22Rv1 (cell line): ENCODE measurements around the gene PLA2G5.
"Not testable (repeated sequence)": the region's sequence is repeated elsewhere in the genome, so short reads cannot be mapped to it uniquely, and the experiment has no call there.

Experiments used
- ZFX ChIP-seq: fragments of 450-650 bp; IDR thresholded peaks from 2 replicates; pipeline ENCODE4 v1.6.1; 2017; ENCODE audit warnings: antibody characterized with exemption, borderline replicate concordance
- TF ChIP-seq, protein P1 (sequence below): fragments of 450-650 bp; IDR thresholded peaks from 2 replicates; pipeline ENCODE4 v1.5.1; 2017; ENCODE audit warnings: mild to moderate bottlenecking

DNA sequence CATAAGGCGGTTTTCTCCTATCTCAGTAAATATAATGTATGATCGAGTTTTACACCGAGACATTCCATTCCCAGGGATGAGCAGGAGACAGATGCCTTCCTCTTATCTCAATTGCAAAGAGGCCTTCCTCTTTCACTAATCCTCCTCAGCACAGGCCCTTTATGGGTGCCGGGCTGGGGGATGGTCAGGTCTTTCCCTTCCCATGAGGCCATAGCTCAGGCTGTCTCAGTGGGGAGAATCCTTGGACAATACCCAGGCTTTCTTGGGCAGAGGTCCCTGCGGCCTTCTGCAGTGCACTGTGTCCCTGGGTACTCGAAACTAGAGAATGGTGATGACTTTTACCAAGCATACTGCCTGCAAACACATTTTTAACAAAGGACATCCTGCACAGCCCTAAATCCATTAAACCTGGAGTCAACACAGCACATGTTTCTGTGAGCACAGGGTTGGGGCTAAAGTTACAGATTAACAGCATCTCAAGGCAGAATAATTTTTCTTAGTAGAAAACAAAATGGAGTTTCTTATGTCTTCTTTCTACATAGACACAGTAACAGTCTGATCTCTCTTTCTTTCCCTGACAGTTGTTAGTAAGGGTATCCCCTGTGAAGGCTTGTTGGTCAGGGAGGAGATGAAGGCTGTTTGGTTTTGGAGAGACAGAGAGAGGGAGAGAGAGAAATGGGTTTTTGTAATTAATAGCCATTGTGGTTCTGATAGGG lies 39.4 kb upstream of the PLA2G5 start:
- TF ChIP-seq, protein P1, sequence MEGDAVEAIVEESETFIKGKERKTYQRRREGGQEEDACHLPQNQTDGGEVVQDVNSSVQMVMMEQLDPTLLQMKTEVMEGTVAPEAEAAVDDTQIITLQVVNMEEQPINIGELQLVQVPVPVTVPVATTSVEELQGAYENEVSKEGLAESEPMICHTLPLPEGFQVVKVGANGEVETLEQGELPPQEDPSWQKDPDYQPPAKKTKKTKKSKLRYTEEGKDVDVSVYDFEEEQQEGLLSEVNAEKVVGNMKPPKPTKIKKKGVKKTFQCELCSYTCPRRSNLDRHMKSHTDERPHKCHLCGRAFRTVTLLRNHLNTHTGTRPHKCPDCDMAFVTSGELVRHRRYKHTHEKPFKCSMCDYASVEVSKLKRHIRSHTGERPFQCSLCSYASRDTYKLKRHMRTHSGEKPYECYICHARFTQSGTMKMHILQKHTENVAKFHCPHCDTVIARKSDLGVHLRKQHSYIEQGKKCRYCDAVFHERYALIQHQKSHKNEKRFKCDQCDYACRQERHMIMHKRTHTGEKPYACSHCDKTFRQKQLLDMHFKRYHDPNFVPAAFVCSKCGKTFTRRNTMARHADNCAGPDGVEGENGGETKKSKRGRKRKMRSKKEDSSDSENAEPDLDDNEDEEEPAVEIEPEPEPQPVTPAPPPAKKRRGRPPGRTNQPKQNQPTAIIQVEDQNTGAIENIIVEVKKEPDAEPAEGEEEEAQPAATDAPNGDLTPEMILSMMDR, result not testable (repeated sequence)
- not testable (repeated sequence) for TF ChIP-seq ZFX
